ENCODE data around the gene RNF148.

GRCh38 chr7:122682815-122683550 lies 19.7 kb downstream of the RNF148 start:
- no peak for TF ChIP-seq SIN3A (IDR thresholded peaks at IDR 0.05; ENCODE audit: borderline replicate concordance in 2 of 2, control insufficient read depth in 1 of 2, low read depth in 2 of 2, low read length in 2 of 2)
- TF ChIP-seq HDGF (IDR thresholded peaks at IDR 0.05) = no peak
- TF ChIP-seq NR4A1 (CRISPR knock-in tag; IDR thresholded peaks at IDR 0.05) = no peak
- TF ChIP-seq NR4A1 (tag; IDR thresholded peaks at IDR 0.05) = no peak
- no peak for TF ChIP-seq POLR2A (conservative IDR thresholded peaks at IDR 0.05)
- TF ChIP-seq ZBTB7A (IDR thresholded peaks at IDR 0.05; ENCODE audit: borderline replicate concordance, control insufficient read depth, low read depth, low read length) = no peak
- no peak for TF ChIP-seq CREM (IDR thresholded peaks at IDR 0.05; ENCODE audit: low read depth)
- TF ChIP-seq, protein P1, sequence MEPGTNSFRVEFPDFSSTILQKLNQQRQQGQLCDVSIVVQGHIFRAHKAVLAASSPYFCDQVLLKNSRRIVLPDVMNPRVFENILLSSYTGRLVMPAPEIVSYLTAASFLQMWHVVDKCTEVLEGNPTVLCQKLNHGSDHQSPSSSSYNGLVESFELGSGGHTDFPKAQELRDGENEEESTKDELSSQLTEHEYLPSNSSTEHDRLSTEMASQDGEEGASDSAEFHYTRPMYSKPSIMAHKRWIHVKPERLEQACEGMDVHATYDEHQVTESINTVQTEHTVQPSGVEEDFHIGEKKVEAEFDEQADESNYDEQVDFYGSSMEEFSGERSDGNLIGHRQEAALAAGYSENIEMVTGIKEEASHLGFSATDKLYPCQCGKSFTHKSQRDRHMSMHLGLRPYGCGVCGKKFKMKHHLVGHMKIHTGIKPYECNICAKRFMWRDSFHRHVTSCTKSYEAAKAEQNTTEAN (CRISPR knock-in tag; IDR thresholded peaks at IDR 0.05) = no peak
- TF ChIP-seq PML (IDR thresholded peaks at IDR 0.05; ENCODE audit: low read length) = no peak
- TF ChIP-seq ZNF561 (CRISPR knock-in tag; conservative IDR thresholded peaks at IDR 0.05) = no peak
- no peak for TF ChIP-seq STAG1 (CRISPR knock-in tag; IDR thresholded peaks at IDR 0.05; ENCODE audit: borderline replicate concordance)
